ENCODE results near the gene CAPZB. TPM values are rescaled to one million over a fixed set of nuclear protein-coding genes. Genes with fewer than 3 reads are reported as not detected.

Gene CAPZB
- total and polyA plus RNA-seq, 11 donors: 77.8 to 348 (median 237) TPM

DNA sequence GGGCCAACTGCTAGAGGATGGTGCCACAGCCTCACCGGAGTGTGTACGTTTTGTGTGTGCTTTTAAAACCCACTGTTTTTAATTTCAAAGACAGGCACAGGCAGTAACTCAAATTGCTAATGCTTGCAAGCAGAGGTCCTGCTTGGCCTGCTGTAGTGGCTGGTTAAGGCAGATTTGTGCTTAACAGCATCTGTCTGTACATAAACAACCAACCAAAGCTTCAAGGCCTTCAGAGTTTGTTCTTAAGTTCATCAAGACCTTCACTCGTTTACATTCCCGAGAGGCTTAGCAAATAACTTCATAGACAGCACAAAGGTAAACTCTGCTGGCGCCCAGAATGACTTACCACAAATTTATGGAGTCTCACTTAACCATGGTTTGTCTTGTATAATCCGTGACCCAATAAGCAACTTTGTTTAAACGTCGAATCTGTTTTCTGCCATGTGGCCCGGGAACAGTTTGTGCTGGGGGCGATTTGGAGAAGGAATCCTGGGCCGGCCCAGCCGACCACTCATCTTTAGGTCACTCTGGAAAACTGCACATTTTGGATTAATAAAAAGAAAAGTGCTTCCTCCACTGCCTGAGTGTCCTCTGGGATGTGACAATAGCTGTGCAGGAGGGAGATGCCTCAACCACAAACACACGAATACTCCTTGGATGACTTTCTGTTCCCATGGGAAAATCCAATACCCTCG is 58.1 kb downstream of the CAPZB start:
- Histone ChIP-seq H3K27ac (peak overlapping the region; percentile 44 to 89 (median 72)), H3K27me3 (no peaks in the 10 kb centered on the region), H3K4me3 (no peak overlapping the region), H3K4me1 (peaks cover 13 to 97% (median 84%) of the 10 kb centered on the region in 12 donors), H3K36me3 (peaks cover 0 to 16% (median 0%) of the 10 kb centered on the region in 9 donors), H3K9me3 (no peaks in the 10 kb centered on the region)
- 61 to 77% (median 70%) methylated on average over 13 to 14 of the region's 14 CpGs for WGBS, 4 donors
- intact Hi-C loops (cut with DNase I): no loop called here
- DNase-seq: no peak
- TF ChIP-seq, protein P1, sequence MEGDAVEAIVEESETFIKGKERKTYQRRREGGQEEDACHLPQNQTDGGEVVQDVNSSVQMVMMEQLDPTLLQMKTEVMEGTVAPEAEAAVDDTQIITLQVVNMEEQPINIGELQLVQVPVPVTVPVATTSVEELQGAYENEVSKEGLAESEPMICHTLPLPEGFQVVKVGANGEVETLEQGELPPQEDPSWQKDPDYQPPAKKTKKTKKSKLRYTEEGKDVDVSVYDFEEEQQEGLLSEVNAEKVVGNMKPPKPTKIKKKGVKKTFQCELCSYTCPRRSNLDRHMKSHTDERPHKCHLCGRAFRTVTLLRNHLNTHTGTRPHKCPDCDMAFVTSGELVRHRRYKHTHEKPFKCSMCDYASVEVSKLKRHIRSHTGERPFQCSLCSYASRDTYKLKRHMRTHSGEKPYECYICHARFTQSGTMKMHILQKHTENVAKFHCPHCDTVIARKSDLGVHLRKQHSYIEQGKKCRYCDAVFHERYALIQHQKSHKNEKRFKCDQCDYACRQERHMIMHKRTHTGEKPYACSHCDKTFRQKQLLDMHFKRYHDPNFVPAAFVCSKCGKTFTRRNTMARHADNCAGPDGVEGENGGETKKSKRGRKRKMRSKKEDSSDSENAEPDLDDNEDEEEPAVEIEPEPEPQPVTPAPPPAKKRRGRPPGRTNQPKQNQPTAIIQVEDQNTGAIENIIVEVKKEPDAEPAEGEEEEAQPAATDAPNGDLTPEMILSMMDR (IDR thresholded peaks at IDR 0.05): no peak
- no peak for TF ChIP-seq POLR2A (IDR thresholded peaks at IDR 0.05)
- ATAC-seq: no peak

DNA sequence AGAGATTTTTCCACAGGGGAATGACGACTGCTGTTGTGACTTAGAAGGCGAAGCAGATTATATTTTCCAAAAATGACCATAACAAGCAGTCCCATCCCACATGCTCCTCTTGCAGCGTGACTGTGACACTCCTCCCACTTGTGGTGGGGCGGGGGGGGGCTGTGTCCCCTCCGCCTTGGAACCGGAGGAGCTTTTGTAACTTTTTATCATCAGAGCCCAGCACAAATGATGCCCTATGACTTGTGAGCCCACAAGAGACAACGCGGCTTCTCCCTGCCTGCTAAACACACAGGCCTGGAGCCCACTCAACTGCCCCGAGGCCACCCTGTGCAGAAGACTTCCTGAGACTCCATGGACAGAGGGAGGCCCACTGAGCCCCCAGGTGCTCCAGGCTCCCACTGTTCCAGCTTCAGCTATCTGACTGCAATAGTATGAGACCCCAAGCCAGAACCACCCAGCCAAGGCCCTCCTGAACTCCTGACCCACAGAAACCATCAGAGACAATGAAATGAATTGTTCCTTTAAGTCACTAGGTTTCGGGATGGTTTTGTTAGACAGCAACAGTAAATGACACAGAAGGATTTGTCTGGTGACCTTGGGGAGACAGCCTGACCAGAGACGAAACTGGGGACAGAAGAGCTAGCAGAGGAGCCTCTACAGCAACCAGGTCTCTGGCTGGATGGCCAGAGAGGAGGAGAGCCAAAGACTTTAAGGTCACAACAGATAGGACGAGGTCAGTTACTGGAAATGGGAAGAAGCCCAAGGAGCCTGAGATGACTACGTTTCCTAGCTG is 58.8 kb downstream of the CAPZB start:
- no peak for TF ChIP-seq POLR2A (IDR thresholded peaks at IDR 0.05)
- TF ChIP-seq, protein P1 (IDR thresholded peaks at IDR 0.05): no peak
- Histone ChIP-seq H3K36me3 (peaks cover 0 to 16% (median 0%) of the 10 kb centered on the region in 9 donors), H3K9me3 (no peaks in the 10 kb centered on the region), H3K27me3 (no peaks in the 10 kb centered on the region), H3K27ac (peak overlapping the region; percentile 44 to 89 (median 72)), H3K4me3 (no peak overlapping the region), H3K4me1 (peaks cover 13 to 98% (median 87%) of the 10 kb centered on the region in 12 donors)
- DNase-seq (peak in 1 of 5 donors; percentile 57), ATAC-seq (peak in 3 of 4 donors; percentile 16 to 35 (median 18))
- WGBS, 4 donors: 54 to 61% (median 59%) methylated on average over 13 of the region's 13 CpGs
- intact Hi-C loops (cut with DNase I): no loop called here

DNA sequence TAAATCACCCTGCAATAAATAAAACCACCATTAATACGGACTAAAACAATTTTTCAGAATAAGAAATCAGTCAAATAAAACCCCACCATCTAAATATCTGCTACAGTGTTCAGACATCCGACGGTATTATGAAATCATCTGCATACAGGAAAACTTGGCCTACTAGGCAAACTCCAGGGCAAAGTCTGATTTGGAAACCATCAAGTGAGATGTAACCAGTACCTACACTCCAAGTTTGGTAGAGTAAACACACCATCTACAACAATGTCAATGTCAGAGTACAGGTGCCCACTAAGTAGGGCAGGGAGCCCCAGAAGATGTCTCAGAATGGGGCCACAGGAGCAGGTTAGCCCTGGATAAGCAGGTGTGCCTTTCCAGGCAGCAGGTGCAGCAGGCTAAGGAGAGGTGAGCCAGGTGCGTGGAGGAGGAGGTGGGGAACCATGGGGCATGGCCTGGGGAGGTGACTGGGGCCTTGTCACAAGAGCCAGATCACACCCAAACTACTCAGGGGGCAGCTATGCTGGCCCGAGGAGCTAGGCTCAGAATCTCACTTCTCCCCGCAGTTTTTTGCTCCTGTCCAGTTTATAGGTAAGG is 59.6 kb downstream of the CAPZB start:
- no peak for DNase-seq
- intact Hi-C loops (cut with DNase I): no loop called here
- Histone ChIP-seq H3K9me3 (no peaks in the 10 kb centered on the region), H3K27me3 (no peaks in the 10 kb centered on the region), H3K4me3 (no peak overlapping the region), H3K36me3 (peaks cover 0 to 16% (median 0%) of the 10 kb centered on the region in 9 donors), H3K27ac (peak overlapping the region in 11 of 12 donors; percentile 21 to 89 (median 73)), H3K4me1 (peaks cover 13 to 99% (median 92%) of the 10 kb centered on the region in 12 donors)
- ATAC-seq: no peak
- no peak for TF ChIP-seq POLR2A (IDR thresholded peaks at IDR 0.05)
- TF ChIP-seq, protein P1 (IDR thresholded peaks at IDR 0.05): no peak
- 76 to 87% (median 83%) methylated on average over 6 of the region's 6 CpGs for WGBS, 4 donors
